Fibroblast of pulmonary artery (primary cell): Measurements from ENCODE around the gene LMNA.

Experiments
- DNase-seq: peaks from one replicate; pipeline ENCODE4 v3.0.0-alpha.2; 2010; ENCODE audit warnings: low read depth
- H3K4me3 ChIP-seq: replicated peaks from 2 replicates; pipeline ENCODE4 v1.5.1; 2011; ENCODE audit warnings: low read depth, mild to moderate bottlenecking, control low read depth, low read length, moderate library complexity
- TF ChIP-seq, protein P1 (sequence below): IDR thresholded peaks from 2 replicates; pipeline ENCODE4 v1.5.1; 2011; ENCODE audit warnings: mild to moderate bottlenecking, control low read depth, low read length, inconsistent platforms; ENCODE audit errors: missing control alignments

Gene LMNA

DNA sequence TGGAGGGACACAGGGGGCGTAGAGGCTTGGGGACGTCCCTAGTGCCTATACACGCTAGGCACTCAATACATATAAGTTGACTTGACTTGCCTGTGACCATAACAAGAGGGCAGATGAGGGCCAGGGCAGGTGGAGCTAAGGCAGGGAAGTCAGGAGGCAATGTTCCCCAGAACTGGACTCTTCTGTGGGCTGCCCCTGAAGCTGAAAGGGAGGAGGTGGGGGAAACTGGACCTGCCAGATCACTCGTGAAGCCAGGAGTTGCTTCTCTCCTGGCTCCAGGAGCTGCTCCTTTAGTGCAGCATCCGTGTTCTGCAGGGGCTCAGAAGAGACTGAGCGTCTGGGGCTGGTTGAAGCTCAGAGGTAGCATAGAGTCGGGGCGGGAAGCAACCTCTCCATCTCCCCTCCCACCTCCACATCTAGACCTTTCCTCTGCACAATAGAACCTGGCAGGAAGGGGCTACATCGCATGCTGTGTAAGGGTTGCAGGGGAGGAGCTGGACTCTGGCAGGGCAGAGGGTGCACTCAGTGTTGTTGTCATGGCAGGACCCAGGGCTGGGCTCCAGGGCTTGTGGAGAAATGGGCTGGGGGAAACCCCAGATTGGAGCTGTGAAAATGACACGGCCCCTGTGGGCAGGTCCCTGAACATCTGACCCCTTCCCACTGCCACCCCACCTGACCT is 36.0 kb downstream of the LMNA start:
- no peak for DNase-seq
- TF ChIP-seq, protein P1, sequence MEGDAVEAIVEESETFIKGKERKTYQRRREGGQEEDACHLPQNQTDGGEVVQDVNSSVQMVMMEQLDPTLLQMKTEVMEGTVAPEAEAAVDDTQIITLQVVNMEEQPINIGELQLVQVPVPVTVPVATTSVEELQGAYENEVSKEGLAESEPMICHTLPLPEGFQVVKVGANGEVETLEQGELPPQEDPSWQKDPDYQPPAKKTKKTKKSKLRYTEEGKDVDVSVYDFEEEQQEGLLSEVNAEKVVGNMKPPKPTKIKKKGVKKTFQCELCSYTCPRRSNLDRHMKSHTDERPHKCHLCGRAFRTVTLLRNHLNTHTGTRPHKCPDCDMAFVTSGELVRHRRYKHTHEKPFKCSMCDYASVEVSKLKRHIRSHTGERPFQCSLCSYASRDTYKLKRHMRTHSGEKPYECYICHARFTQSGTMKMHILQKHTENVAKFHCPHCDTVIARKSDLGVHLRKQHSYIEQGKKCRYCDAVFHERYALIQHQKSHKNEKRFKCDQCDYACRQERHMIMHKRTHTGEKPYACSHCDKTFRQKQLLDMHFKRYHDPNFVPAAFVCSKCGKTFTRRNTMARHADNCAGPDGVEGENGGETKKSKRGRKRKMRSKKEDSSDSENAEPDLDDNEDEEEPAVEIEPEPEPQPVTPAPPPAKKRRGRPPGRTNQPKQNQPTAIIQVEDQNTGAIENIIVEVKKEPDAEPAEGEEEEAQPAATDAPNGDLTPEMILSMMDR = no peak
- no peak overlapping the region for H3K4me3 ChIP-seq

DNA sequence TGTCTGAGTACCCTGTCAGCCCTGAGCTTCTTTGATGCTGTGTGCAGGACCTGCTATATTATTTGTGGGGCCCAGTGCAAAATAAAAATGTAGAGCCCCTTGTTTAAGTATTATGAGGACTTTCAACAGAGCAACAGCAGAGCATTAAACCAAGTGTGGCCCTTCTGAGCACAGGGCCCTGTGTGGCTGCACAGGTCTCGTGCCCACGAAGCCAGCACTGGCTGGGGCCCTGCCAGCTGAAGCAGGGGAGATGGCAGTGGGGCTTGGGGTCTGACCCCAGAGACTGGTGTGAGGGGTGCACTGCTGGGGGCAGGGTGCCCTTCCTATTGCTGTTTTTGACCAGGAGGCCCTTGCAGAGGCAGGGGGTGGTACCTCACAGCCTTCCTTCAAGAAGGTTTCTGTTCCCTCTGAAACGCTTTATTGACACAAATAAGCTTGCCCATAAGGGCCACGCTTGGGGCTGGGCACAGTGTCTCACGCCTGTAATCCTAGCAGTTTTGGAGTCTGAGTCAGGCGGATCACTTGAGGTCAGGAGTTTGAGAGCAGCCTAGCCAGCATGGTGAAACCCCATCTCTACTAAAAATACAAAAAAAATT is 36.7 kb downstream of the LMNA start:
- H3K4me3 ChIP-seq = no peak overlapping the region
- TF ChIP-seq, protein P1 = no peak
- DNase-seq = no peak

DNA sequence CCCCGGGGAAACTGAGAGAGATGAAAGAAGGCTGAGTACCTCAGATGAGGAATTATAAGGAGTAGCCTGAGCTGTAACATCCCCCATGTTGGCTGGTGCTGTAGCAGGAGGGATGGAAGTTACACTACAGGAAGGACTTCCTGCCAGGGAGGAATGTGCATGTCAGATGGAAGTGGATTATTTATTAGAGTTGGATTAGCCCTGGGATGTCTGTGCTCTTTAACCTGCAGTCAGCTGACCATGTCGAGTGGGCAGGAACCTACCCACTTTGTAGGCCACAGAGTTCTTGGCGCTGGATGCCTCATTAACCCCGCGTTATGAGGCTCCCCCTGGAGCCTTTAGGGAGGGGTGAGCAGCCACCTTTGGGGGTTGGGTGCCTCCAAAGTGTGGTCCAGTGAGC is 38.1 kb downstream of the LMNA start:
- no peak for DNase-seq
- TF ChIP-seq, protein P1 = no peak
- no peak overlapping the region for H3K4me3 ChIP-seq

DNA sequence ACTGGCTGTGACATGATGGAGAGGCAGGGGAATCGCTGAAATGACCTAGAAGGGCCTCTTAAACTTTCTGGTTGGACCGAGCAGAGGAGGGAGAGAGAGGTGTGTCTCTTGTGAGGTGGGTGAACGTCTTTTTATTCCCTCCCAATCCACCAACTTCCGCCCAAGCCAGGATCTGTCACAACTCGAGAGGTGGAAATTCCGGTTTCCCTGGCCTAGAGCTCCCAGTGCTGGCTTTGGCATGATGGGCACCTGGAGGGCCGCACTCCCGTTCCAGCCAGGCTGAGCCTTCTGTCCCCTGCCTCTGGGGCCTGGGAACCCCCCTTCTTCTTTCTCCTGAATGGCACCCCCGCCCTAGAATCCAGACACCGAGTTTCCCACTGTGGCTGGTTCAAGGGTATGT is 38.9 kb downstream of the LMNA start, which contains the start of gene SEMA4A:
SEMA4A (plus strand) TSS at position 224 of the 400 bp plus-strand sequence. CDS start 994 bp downstream, outside the sequence.
- TF ChIP-seq, protein P1 = no peak
- no peak within 1 kb of the TSS for H3K4me3 ChIP-seq
- no peak for DNase-seq

DNA sequence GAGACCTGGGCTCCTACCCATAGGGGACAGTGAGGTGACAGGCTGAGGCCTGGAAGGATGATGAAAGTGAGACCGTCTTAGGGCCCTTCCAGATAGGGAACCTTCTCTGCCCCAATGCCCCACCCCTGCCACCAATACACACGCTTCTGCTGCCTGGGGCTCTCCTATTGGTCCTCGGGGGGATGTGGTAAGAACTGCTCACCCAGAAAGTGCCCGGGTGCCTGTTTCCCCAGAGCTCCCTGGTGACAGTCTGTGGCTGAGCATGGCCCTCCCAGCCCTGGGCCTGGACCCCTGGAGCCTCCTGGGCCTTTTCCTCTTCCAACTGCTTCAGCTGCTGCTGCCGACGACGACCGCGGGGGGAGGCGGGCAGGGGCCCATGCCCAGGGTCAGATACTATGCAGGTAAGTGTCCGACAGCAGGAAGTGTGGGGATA is 39.8 kb downstream of the LMNA start:
- no peak overlapping the region for H3K4me3 ChIP-seq
- TF ChIP-seq, protein P1 = no peak
- no peak for DNase-seq

DNA sequence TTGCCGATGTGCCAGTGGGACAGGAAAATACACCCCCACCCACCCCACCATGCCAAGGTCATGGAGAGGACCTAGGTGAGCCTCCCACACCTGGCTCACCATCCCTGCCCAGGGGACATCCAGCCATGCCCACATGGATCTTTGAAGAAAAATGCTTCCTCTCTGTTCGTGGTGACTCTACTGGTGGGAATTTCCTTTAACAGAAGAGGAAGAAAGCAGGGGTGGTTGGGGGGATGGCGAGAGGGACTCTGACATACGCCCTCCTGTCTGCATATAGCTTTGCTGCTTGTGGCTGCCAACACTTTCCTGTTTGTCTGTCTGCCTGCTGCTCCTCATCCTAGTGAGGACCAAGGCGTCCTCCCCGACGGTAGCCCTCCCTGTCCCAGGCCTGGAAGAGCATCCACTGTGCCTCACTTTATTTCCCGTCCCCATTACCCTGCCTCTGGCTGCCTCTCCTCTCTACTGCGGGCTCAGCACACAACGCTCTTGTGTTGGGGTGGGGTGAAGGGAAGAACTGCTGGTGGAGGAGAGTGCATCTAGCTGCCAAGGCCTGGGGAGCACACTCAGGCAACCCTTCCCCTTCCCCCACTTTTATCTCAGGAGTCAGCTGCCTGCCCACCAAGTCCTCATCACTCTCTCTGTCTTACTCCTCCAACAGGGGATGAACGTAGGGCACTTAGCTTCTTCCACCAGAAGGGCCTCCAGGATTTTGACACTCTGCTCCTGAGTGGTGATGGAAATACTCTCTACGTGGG is 41.4 kb downstream of the LMNA start:
- no peak for DNase-seq
- TF ChIP-seq, protein P1 = no peak

More for the DNA sequence above, 41.4 kb downstream of the LMNA start:
- H3K4me3 ChIP-seq = no peak overlapping the region
